CMK (cell line): Measurements from ENCODE around the gene SLCO3A1.

Source experiments
- DNase-seq: peaks from one replicate; pipeline ENCODE4 v3.0.0-alpha.2; 2010; ENCODE audit warnings: low read depth

The SLCO3A1 gene

GRCh38 chr15:91861223-91861622 lies 7.7 kb downstream of the SLCO3A1 start:
- DNase-seq: no peak

- DNase-seq: no peak
These were observed 9.5 kb downstream of the SLCO3A1 start for GRCh38 chr15:91862891-91863504.

GRCh38 chr15:91863621-91864255 lies 10.2 kb downstream of the SLCO3A1 start:
- no peak for DNase-seq

GRCh38 chr15:91864664-91865063 lies 11.2 kb downstream of the SLCO3A1 start:
- DNase-seq: no peak

- DNase-seq: no peak
These were observed 12.0 kb downstream of the SLCO3A1 start for GRCh38 chr15:91865486-91865885.

GRCh38 chr15:91865950-91866349 lies 12.4 kb downstream of the SLCO3A1 start:
- no peak for DNase-seq

DNA sequence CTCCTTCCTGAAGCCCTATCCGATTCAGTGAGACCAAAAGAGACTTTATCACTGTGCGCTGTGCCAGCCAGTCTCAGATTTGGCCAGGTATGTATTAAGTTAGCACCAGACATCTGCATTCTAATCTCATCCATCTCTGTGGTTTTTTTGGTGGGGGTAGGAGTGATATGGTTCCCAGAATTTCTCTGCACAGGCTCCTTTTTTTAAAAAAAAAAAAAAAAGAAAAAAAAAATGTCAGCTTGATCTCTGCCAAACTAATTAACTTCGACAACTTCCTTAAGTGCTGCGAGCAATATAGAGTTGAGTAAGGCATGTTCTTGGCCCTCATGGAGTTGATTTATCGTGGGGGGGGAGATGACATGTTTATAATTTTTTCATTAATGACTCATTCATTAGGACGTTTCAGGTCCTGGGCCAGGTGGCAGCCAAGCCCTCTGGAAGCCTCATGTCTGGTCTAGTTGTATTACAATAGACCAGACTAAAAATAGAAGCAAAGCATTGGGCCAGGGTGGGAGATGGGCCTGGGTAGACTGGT lies 12.9 kb downstream of the SLCO3A1 start:
- DNase-seq: no peak

- no peak for DNase-seq
These were observed 13.5 kb downstream of the SLCO3A1 start for GRCh38 chr15:91866971-91867372.

GRCh38 chr15:91867581-91868026 lies 14.1 kb downstream of the SLCO3A1 start:
- no peak for DNase-seq

DNA sequence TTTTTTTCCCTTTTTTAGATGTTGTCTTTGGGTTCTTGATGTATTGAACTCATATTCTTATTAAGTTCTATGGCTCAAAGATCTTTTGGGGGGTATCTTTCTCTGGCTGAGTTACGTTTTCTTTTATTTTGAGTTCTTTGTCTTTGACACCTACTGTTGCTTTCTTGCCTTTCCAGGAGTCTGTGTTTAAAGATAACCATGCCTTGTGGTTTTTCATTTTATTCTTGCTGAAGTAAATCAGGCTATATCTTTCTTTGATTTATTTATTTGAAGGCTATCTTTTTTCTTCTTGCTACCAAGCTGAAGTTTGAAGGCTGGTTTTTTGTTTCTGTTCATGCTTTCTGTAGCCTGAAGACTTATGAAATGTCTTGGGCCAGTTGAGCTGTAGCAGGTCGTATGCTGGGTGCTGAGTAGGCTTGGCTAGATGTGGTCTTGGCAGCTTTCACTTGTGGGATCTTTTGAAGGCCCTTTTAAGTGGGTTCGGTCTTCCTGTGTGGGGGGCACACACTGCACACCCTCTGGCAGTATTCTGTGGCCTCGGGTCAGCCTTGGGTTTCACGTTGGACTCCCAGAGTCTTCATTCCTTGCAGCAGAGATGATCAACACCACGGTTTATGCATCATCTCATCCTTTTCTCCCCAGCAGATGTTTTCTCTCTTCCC lies 17.5 kb downstream of the SLCO3A1 start:
- no peak for DNase-seq

DNA sequence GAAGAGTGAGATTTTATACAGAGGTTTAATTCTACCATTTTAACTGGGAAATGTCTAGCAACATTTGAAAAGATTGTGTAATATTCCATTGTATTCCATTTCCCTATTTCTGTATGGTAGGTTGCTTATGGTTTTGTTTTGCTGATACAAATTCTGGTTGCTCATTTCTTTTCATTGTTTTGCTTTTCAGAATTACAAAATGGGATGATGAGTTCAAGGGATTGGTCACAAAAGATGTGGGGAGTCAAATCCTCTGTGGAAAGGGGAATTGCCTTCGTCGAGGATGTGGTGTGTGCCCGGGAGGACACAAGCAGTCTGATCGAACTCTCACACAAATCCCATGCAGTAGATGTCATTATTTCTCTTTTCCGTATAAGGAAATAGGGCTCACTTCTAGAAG lies 18.3 kb downstream of the SLCO3A1 start:
- no peak for DNase-seq

DNA sequence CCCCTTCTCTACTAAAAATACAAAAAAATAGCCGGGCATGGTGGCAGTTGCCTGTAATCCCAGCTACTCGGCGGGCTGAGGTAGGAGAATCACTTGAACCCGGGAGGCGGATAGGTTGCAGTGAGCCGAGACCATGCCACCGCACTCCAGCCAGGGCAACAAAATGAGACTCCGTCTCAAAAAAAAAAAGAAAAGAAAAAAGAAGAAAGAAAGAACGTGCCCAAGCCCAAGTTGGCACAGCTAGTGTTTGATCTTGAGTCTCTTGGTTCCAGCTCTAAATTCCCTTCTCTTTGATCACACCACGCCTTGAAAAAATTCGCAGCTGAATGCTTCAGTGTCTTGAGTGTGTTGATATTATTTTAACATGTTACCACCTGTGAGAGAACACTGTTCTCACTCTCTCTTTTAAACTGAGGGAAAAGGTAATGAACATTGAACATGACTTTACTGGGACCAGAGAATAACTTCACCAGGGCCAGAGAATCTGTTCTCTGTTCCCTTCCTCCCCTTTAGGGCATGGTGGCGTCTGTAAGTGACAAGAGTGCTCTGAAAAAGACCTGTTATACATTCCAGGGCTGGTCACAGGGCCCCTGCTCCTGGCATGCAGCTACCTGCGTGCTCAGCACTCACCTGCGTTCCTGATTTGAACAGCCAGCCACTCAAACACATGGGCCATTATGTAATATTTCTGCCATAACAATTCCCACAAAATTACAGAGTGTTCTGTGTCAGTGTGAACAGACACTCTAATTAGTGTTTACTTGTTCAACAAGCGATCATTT lies 19.0 kb downstream of the SLCO3A1 start:
- no peak for DNase-seq

GRCh38 chr15:91873138-91873536 lies 19.6 kb downstream of the SLCO3A1 start:
- DNase-seq: no peak

- DNase-seq: no peak
These were observed 20.7 kb downstream of the SLCO3A1 start for GRCh38 chr15:91874171-91874570.

DNA sequence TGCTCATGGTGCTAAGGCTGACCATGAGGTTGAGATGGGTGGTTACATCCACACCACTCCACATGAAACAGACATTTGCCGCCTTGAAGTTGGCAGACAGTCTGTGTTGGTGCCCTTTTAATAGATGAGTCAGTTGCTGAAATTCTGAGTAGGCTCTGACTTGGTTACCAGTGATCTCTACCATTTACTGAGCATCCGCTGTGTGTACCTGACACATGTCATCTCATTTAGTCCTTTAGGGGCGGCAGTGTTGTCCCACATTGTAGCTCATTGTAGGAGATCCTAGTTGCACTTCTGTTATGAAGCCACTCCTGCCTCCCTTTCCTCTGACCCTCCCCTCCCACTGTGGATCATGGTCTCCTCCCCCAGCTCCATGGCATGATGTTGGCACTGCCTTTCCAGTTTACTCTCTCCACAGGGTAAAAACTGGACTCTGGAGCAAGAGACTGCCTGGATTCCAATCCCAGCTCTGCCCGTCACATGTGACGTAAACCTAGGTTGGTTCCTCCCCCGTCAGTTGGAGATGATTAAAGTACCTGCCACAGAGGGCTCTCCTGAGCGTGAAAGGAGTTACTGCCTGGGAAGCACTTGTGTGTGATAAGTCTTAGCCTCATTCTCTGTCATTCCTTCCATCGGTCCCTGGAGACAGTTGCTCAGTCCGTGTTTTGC lies 21.6 kb downstream of the SLCO3A1 start:
- DNase-seq: no peak

GRCh38 chr15:91876187-91876586 lies 22.7 kb downstream of the SLCO3A1 start:
- no peak for DNase-seq

GRCh38 chr15:91878319-91878870 lies 24.9 kb downstream of the SLCO3A1 start:
- no peak for DNase-seq

GRCh38 chr15:91879158-91879557 lies 25.6 kb downstream of the SLCO3A1 start:
- DNase-seq: no peak

GRCh38 chr15:91880373-91880772 lies 26.9 kb downstream of the SLCO3A1 start:
- no peak for DNase-seq

- DNase-seq: no peak
These were observed 28.2 kb downstream of the SLCO3A1 start for GRCh38 chr15:91881569-91882297.
